ENCODE data around the gene ALKBH5. TPM values are rescaled to one million over a fixed set of nuclear protein-coding genes. Genes with fewer than 3 reads are reported as not detected.
A peak's percentile ranks its signal among the peaks of the same experiment; 100 is the strongest.

ALKBH5 gene
- total and polyA plus RNA-seq, 10 of the 15 experiments (the other 5 are each of a cell fraction or from before 2014, with no cell fraction given): 13.7 to 99.9 (median 52.4) TPM

DNA sequence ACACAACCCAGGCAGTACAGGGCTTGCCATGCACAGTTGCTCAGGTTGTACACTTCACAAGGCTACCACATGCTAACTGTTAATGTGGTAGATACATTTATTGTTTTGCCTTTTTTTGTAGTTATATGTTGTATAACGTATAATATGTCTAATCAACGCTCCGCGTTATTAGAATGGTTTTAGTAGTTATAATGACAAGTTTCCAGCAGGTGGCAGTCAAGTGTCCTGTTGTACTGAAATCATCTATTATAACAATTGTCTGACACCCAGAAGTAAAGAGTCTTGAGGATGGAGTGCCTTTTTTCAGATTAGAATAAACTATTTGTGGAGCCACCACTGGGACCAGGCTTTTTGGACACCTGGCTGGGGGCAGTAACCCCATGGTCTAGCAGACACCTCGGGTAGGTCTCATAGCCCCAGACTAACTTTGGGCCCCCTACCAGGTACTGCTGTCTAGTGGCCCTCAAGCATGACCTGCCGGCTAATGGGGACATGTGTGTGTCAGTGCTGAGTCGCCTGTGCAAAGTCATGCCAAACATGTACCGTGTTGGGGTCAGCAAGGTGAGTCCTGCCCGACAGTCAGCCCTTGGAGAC, 42.3 kb upstream of the ALKBH5 start:
- DNase-seq (ENCODE audit: low read depth, low spot score) (no peak), ATAC-seq (peak; percentile 72), FAIRE-seq (peak; percentile 95)
- ChIA-PET CTCF (interaction anchor here (0.8 to 4.8 kb wide), 10 partner anchors 12 to 80 kb away, joined by 3 to 43 read pairs (median 4); partner anchors contain the start of gene ALKBH5), RAD21 (ENCODE audit: unreplicated experiment) (interaction anchor here (0.6 to 4.3 kb wide), 9 partner anchors 17 to 75 kb away, joined by 3 to 28 read pairs (median 4); no protein-coding TSS in a partner anchor), SMC1A (ENCODE audit: uncharacterized antibody, unreplicated experiment) (interaction anchor here (0.7 to 2.1 kb wide), 7 partner anchors 42 to 77 kb away, joined by 3 to 9 read pairs (median 4); no protein-coding TSS in a partner anchor), POLR2A (interaction anchor here (1.0 kb wide), 1 partner anchor 41 kb away, joined by 3 read pairs; no protein-coding TSS in a partner anchor)
- Histone ChIP-seq H4K20me1 (ENCODE audit: control insufficient read depth, insufficient read depth) (no peaks in the 10 kb centered on the region), H3K9me3 (replicated peaks; ENCODE audit: control insufficient read depth, insufficient read depth, low read length) (no peaks in the 10 kb centered on the region), H3K4me3 (no peak overlapping the region), H3K4me1 (ENCODE audit: control insufficient read depth, insufficient read depth, low read length) (no peaks in the 10 kb centered on the region), H3K27me3 (replicated peaks in 1 of 2; ENCODE audit: control insufficient read depth in 2 of 2, insufficient read depth in 2 of 2, low read length in 1 of 2) (no peaks in the 10 kb centered on the region), H2AFZ (ENCODE audit: control insufficient read depth, low read depth, low read length) (no peak overlapping the region), H3K36me3 (ENCODE audit: control insufficient read depth in 2 of 2, insufficient read depth in 2 of 2, low read length in 1 of 2) (no peaks in the 10 kb centered on the region), H3K79me2 (ENCODE audit: control insufficient read depth, insufficient read depth, low read length) (no peaks in the 10 kb centered on the region), H3K27ac (ENCODE audit: control insufficient read depth, insufficient read depth) (no peak overlapping the region), H3K9ac (ENCODE audit: control insufficient read depth, insufficient read depth, low read length) (no peak overlapping the region), H3K4me2 (ENCODE audit: control insufficient read depth, insufficient read depth) (no peak overlapping the region)
- in situ Hi-C loops (cut with MboI) (no loop called here), intact Hi-C loops (cut with micrococcal nuclease; ENCODE audit: unreplicated experiment) (loop anchor here (2.0 kb wide), 2 partner anchors 45 to 75 kb away; no protein-coding TSS in a partner anchor)
- no TSS peak for BruUV-seq (replicated peaks)
- WGBS (ENCODE audit: insufficient coverage, insufficient replicate concordance, low lambda C conversion rate, missing lambda C conversion rate): 5% methylated on average over 9 of the region's 9 CpGs
- TF ChIP-seq, protein P1, sequence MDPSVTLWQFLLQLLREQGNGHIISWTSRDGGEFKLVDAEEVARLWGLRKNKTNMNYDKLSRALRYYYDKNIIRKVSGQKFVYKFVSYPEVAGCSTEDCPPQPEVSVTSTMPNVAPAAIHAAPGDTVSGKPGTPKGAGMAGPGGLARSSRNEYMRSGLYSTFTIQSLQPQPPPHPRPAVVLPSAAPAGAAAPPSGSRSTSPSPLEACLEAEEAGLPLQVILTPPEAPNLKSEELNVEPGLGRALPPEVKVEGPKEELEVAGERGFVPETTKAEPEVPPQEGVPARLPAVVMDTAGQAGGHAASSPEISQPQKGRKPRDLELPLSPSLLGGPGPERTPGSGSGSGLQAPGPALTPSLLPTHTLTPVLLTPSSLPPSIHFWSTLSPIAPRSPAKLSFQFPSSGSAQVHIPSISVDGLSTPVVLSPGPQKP (IDR thresholded peaks at IDR 0.05; ENCODE audit: low read depth, low read length): no peak
- no peak for TF ChIP-seq STAT1 (conservative IDR thresholded peaks at IDR 0.05)
- peak; percentile 25; the same call in 1 of the 2 replicates for TF ChIP-seq PKNOX1 (IDR thresholded peaks at IDR 0.05)
- peak; percentile 70 for TF ChIP-seq RAD21 (IDR thresholded peaks at IDR 0.05; ENCODE audit: insufficient read depth, low read depth, low read length)
- TF ChIP-seq ATF2 (IDR thresholded peaks at IDR 0.05; ENCODE audit: low read length): no peak
- TF ChIP-seq SMC3 (IDR thresholded peaks at IDR 0.05; ENCODE audit: borderline replicate concordance, low read length): peak; percentile 50; the same call in 1 of the 2 replicates
- TF ChIP-seq MXI1 (IDR thresholded peaks at IDR 0.05; ENCODE audit: low read depth, low read length): no peak
- TF ChIP-seq, protein P2, sequence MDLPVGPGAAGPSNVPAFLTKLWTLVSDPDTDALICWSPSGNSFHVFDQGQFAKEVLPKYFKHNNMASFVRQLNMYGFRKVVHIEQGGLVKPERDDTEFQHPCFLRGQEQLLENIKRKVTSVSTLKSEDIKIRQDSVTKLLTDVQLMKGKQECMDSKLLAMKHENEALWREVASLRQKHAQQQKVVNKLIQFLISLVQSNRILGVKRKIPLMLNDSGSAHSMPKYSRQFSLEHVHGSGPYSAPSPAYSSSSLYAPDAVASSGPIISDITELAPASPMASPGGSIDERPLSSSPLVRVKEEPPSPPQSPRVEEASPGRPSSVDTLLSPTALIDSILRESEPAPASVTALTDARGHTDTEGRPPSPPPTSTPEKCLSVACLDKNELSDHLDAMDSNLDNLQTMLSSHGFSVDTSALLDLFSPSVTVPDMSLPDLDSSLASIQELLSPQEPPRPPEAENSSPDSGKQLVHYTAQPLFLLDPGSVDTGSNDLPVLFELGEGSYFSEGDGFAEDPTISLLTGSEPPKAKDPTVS (IDR thresholded peaks at IDR 0.05; ENCODE audit: low read depth, low read length): no peak
- peak; percentile 40 to 69 (median 60) for TF ChIP-seq CTCF (IDR thresholded peaks at IDR 0.05 in 2 of 3, conservative IDR thresholded peaks at IDR 0.05 in 1 of 3; ENCODE audit: control insufficient read depth in 2 of 3, extremely low read depth in 1 of 3, insufficient read depth in 1 of 3, low read depth in 3 of 3, low read length in 3 of 3)
- TF ChIP-seq JUND (IDR thresholded peaks at IDR 0.05; ENCODE audit: low read depth, low read length): no peak
- no peak for TF ChIP-seq NR2C2 (IDR thresholded peaks at IDR 0.05; ENCODE audit: borderline replicate concordance, control insufficient read depth, insufficient read length, low read depth)
- TF ChIP-seq ZNF24 (IDR thresholded peaks at IDR 0.05): no peak
- TF ChIP-seq CREB1 (IDR thresholded peaks at IDR 0.05; ENCODE audit: low read depth): no peak
- no peak for TF ChIP-seq NFYB (IDR thresholded peaks at IDR 0.05; ENCODE audit: insufficient read depth, low read depth, low read length)
- no peak for TF ChIP-seq ZNF217 (IDR thresholded peaks at IDR 0.05)
- TF ChIP-seq POLR2AphosphoS5 (IDR thresholded peaks at IDR 0.05; ENCODE audit: low read length): no peak

Data from GM12878 (cell line).